Measurements from ENCODE around the gene FBXO45.
A peak's percentile ranks its signal among the peaks of the same experiment; 100 is the strongest.
"Not testable (repeated sequence)": the region's sequence is repeated elsewhere in the genome, so short reads cannot be mapped to it uniquely, and the experiment has no call there.

Gene FBXO45

DNA sequence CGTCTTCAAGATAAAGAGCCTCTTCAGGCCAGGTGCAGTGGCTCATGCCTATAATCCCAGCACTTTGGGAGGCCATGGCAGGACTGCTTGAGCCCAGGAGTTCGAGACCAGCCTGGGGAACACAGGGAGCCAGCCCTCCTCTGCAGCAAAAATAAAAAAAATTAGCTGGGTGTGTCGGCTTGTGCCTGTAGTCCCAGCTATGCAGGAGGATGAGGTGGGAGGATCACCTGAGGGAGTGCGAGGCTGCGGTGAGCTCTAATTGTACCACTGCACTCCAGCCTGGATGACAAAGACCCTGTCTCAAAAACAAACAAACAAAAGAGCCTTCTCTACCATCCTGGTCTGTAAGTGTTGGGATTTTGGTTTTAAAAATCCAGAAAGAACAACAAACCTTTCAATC lies 11.2 kb upstream of the FBXO45 start:
- DNase-seq (ENCODE audit: low read depth in 2 of 2): no peak

- no peak for DNase-seq (ENCODE audit: low read depth in 2 of 2)
Measured at GRCh38 chr3:196558476-196558875, 10.0 kb upstream of the FBXO45 start.

DNA sequence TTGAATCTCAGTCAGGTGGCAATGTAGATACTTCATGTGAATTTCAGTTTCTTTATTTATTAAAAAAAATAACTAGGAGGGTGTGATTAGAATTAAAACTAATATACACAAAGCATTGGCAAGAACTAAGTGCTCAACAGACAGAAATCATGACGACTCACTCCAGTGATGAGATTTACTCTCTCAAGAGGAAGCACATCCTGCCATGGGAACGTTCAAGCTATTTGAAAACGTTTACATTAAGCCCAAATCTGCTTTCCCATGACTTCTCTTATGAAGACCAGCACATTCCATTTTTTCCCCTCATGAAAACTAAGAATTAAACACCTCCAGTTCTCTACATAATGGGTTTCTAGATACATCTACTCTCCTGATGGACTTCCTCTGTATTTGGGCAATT lies 8.6 kb upstream of the FBXO45 start:
- DNase-seq (ENCODE audit: low read depth in 2 of 2): no peak

DNA sequence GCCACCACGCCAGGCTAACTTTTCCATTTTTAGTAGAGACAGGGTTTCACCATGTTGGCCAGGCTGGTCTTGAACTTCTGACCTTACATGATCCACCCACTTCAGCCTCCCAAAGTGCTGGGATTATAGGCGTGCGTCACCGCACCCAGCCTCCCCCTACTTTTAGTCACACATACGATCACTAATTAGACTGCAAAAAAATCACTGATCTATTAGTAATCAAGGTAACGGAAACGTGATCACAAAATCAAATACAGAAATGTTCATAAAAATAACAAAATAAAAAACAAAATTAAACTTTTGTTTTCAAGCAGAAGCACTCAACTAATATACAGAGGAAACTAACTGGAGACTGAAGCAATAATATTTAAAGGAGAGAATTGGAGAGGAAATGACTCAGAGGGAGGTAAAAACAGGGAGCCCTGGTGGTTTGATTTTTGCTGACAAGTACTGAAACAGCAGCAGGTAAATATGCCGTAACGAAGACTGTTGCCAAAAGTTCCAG lies 4.7 kb upstream of the FBXO45 start:
- DNase-seq (ENCODE audit: low read depth in 2 of 2): no peak

- DNase-seq (ENCODE audit: low read depth in 2 of 2): peak; percentile 22 to 46
Measured at GRCh38 chr3:196569003-196569516, 600 bp downstream of the FBXO45 start.

GRCh38 chr3:196570332-196570731 lies 1.9 kb downstream of the FBXO45 start:
- DNase-seq (ENCODE audit: low read depth in 2 of 2): not testable (repeated sequence)

GRCh38 chr3:196572389-196572788 lies 3.9 kb downstream of the FBXO45 start:
- no peak for DNase-seq (ENCODE audit: low read depth in 2 of 2)

DNA sequence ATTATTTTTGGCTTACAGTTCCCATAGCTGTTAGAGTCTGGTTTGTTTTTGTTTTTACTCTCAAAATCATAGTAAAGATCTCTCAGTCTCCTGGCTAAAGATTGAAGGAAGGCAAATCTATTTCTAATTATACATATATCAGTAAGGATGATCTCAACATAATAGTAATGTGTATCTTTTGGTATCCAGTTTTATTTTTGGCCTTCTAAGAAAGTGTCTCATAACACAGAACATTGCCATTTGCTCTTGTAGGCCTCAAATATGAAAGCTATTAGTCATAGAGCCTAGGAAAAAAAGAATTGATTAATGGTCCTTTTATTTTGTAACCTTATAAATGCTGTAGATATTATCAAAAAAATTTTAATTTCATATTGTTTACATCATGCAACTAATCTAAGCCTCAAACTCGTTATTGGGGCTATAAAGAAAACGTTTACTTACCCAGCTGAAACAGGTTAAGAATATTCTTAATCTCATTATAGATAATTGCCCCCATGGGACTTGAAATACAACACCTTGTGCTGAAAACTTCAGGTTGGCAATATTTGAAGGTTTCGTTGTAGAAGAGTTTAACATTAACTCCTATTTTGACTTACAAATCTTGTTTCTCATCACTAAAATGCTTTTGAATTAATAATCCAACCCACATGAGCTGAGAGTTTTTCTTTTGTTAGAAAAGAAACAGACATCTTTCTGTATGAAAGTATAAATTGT lies 16.7 kb downstream of the FBXO45 start:
- no peak for DNase-seq (ENCODE audit: low read depth in 2 of 2)

- DNase-seq (ENCODE audit: low read depth in 2 of 2): no peak
Measured at GRCh38 chr3:196590279-196590678, 21.8 kb downstream of the FBXO45 start.

GRCh38 chr3:196596355-196596754 lies 27.9 kb downstream of the FBXO45 start:
- DNase-seq (ENCODE audit: low read depth in 2 of 2): no peak

- peak in 1 of 2 donors; percentile 1 for DNase-seq (ENCODE audit: low read depth in 2 of 2)
Measured at GRCh38 chr3:196597971-196598733, 29.7 kb downstream of the FBXO45 start.

DNA sequence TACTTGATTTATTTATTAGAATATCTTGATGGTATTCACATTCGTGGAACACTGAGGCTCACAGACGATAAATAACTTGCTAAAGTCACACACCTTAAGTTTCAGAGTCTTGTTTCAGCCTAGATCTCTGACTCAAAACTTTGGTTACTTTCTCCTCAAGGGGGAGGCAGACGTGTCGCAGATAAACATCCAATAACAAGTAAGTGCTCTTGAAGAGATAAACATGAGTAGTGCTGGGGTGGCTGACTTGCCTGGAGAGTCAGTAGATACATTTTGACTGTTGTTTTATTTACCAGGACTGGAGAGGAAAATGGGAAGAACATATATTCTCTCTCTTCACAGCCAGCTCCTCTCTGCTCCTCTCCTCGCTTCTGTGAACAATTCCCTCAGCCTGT lies 31.3 kb downstream of the FBXO45 start:
- DNase-seq (ENCODE audit: low read depth in 2 of 2): no peak

DNA sequence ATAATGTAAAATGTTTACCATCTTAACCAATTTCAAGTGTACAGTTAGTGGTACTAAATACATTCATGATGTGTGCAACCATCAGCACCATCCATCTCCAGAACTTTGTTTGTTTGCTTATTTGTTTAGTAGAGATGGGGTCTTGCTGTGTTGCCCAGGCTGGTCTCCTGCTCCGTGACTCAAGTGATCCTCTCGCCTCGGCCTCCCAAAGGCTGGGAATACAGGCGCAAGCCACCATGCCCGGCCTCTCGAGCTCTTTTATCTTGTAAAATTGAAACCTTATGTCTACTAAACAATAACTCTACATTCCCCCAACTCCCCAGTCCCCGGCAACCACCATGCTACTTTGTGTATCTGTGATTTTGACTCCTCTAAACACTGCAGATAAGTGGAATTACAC lies 31.9 kb downstream of the FBXO45 start:
- no peak for DNase-seq (ENCODE audit: low read depth in 2 of 2)

DNA sequence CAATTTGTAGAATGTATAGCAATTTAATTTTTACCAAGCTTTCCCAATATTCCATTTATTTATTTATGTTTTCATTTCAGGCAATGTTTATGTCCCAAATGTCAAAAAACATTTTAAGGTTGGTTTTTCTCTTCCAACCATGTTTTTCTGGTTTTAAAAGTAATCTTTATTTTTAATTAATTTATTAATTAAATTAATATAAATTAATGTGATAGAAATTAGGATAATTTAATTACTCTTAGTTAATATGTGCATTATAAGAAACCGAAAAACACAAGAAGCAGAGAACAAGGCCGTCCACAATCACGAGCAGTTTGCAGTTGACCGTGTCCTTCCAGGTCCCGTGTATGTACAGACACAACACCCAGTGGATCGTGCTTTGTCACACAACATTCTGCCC lies 34.2 kb downstream of the FBXO45 start:
- no peak for DNase-seq (ENCODE audit: low read depth in 2 of 2)

GRCh38 chr3:196603683-196604082 lies 35.2 kb downstream of the FBXO45 start:
- DNase-seq (ENCODE audit: low read depth in 2 of 2): no peak

GRCh38 chr3:196604548-196604947 lies 36.1 kb downstream of the FBXO45 start:
- DNase-seq (ENCODE audit: low read depth in 2 of 2): peak; percentile 15 to 16

DNA sequence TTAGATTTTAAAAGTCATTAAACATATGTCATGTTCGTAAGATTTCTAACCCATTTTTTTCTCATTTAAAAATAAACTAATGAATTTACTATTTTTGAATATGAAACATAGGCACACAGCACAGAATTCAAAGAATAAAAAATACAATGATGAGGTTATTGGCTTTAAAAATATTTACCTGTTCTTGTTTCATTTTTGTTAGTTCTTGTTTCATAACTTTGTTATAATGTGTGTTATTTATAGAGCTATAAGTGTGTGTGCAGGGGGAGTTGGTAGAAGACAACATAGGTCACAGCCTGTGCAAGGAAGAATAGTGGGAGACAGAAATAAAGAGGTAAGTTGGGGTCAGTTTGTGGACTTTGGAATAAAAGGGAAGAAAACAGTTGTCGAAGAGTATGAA lies 40.2 kb downstream of the FBXO45 start:
- no peak for DNase-seq (ENCODE audit: low read depth in 2 of 2)

- DNase-seq (ENCODE audit: low read depth in 2 of 2): peak; percentile 84 to 92
Measured at GRCh38 chr3:196609343-196609775, 40.9 kb downstream of the FBXO45 start.

DNA sequence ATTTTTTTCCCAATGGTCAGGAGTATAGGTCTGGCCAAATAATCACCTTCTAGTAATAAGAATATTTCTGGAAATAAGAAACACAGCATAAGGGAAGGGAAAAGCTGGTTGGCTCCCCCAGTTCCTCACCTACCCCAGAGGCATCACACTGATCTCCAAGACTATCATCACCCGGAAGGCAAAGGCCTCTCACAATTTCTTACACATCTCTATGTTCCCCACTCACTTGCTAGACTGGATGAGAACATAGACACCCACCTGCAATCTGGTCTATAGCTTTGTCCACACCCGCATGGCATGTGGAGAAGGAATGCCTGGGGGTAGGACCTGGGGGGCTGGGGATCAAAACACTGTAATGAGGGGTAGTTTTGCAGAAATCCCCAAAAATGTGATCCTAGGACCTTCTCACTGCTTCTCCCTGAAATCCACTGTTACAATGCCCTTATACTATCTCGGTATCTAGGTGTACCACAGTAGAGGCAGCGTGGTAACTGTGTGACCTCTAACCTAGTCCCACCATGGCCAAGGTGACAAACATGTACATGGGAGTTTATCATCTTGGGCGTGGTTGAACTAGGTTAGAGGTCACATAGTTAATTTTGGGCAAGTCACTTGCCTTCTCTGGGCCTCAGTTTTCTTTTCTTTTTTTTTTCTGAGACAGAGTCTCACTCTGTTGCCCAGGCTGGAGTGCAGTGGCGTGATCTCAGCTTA lies 41.5 kb downstream of the FBXO45 start:
- DNase-seq (ENCODE audit: low read depth in 2 of 2): no peak

GRCh38 chr3:196611761-196612483 lies 43.5 kb downstream of the FBXO45 start:
- DNase-seq (ENCODE audit: low read depth in 2 of 2): no peak

DNA sequence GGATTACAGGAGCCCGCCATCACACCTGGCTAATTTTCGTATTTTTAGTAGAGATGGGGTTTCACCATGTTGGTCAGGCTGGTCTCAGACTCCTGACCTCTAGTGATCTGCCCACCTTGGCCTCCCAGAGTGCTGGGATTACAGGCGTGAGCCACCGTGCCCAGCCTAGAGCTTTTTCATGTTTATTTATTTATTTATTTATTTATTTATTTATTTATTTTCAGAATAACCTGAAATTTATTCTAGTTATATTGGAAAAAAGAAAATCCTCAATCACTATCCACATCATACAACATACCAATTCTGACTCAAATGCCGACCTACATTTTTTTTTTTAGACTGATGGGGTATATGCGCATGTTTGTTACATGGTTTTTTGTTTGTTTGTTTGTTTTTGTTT lies 46.8 kb downstream of the FBXO45 start:
- not testable (repeated sequence) for DNase-seq (ENCODE audit: low read depth in 2 of 2)

DNA sequence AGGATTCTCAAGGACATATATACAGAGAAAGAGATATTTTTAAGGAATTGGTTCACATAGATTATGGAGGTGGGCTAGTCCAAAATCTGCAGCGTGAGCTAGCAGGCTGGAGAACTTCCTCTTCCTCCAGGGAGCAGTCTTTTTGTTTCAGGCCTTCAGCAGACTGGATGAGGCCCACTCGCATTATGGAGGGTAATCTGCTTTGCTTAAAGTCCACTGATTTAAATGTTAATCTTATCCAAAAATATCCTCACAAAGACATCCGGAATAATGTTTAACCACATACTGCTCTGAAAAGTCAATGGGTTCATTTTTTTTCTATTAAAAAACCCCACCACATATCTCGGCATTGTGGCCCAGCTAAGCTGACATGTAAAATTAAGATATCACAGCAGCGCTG lies 48.8 kb downstream of the FBXO45 start:
- no peak for DNase-seq (ENCODE audit: low read depth in 2 of 2)
